H9 (cell line): ENCODE measurements around the gene ABHD16A. TPM values are rescaled to one million over a fixed set of nuclear protein-coding genes. Genes with fewer than 3 reads are reported as not detected.
A peak's percentile ranks its signal among the peaks of the same experiment; 100 is the strongest.

Experiments
- DNase-seq: peaks from one replicate; pipeline ENCODE4 v3.0.0-alpha.2; 2017
- H2AFZ ChIP-seq: one replicate; pipeline ENCODE4 v1.6.1; 2013; ENCODE audit warnings: mild to moderate bottlenecking, low read length, control low read depth, moderate library complexity
- H2AK5ac ChIP-seq: 2 replicates; pipeline ENCODE4 v1.6.1; 2013; ENCODE audit warnings: low read length, control low read depth, mixed read lengths; ENCODE audit not compliant: insufficient read length
- H2BK120ac ChIP-seq: one replicate; pipeline ENCODE4 v1.6.1; 2013; ENCODE audit warnings: low read depth, mild to moderate bottlenecking, low read length, control low read depth, inconsistent platforms; ENCODE audit not compliant: poor library complexity, severe bottlenecking
- H2BK12ac ChIP-seq: 2 replicates; pipeline ENCODE4 v1.6.1; 2013; ENCODE audit warnings: low read length, control low read depth, mixed read lengths, low read depth; ENCODE audit not compliant: insufficient read length
- H2BK15ac ChIP-seq: 2 replicates; pipeline ENCODE4 v1.6.1; 2013; ENCODE audit warnings: low read depth, low read length, control low read depth
- H2BK20ac ChIP-seq: one replicate; pipeline ENCODE4 v1.6.1; 2013; ENCODE audit warnings: low read depth, mild to moderate bottlenecking, low read length, control low read depth, inconsistent platforms; ENCODE audit not compliant: poor library complexity, severe bottlenecking
- H2BK5ac ChIP-seq: 2 replicates; pipeline ENCODE4 v1.6.1; 2013; ENCODE audit warnings: low read length, control low read depth, mixed read lengths; ENCODE audit not compliant: insufficient read length
- H3K14ac ChIP-seq: 2 replicates; pipeline ENCODE4 v1.6.1; 2013; ENCODE audit warnings: low read length, control low read depth; ENCODE audit not compliant: insufficient read depth
- H3K18ac ChIP-seq: 2 replicates; pipeline ENCODE4 v1.6.1; 2013; ENCODE audit warnings: low read depth, mild to moderate bottlenecking, mixed read lengths, low read length, control low read depth; ENCODE audit not compliant: insufficient read length
- H3K23ac ChIP-seq: 2 replicates; pipeline ENCODE4 v1.6.1; 2013; ENCODE audit warnings: low read length, control low read depth, mixed read lengths, low read depth; ENCODE audit not compliant: insufficient read length
- H3K23me2 ChIP-seq: 2 replicates; pipeline ENCODE4 v1.6.1; 2013; ENCODE audit warnings: low read depth, mild to moderate bottlenecking, mixed read lengths, low read length, control low read depth; ENCODE audit not compliant: insufficient read length, poor library complexity, severe bottlenecking
- H3K27ac ChIP-seq: 2 replicates; pipeline ENCODE4 v1.5.1; 2013; ENCODE audit warnings: low read length, control low read depth, mixed read lengths, low read depth; ENCODE audit not compliant: insufficient read length
- H3K27me3 ChIP-seq: 2 replicates; pipeline ENCODE4 v1.6.1; 2013; ENCODE audit warnings: low read length, control low read depth, inconsistent platforms; ENCODE audit not compliant: insufficient read depth
- H3K4ac ChIP-seq: 2 replicates; pipeline ENCODE4 v1.6.1; 2013; ENCODE audit warnings: low read depth, mild to moderate bottlenecking, control low read depth, inconsistent platforms, low read length, moderate library complexity
- H3K4me1 ChIP-seq: 2 replicates; pipeline ENCODE4 v1.6.1; 2013; ENCODE audit warnings: low read length, control low read depth, inconsistent platforms; ENCODE audit not compliant: insufficient read depth
- H3K4me2 ChIP-seq: 2 replicates; pipeline ENCODE4 v1.6.1; 2013; ENCODE audit warnings: low read length, control low read depth, mixed read lengths; ENCODE audit not compliant: insufficient read length, insufficient read depth
- H3K56ac ChIP-seq: 2 replicates; pipeline ENCODE4 v1.6.1; 2013; ENCODE audit warnings: low read depth, mild to moderate bottlenecking, mixed read lengths, low read length, control low read depth; ENCODE audit not compliant: insufficient read length
- H3K79me1 ChIP-seq: 2 replicates; pipeline ENCODE4 v1.6.1; 2013; ENCODE audit warnings: low read depth, mild to moderate bottlenecking, moderate library complexity, low read length, control low read depth, inconsistent platforms; ENCODE audit not compliant: insufficient read depth, poor library complexity, severe bottlenecking
- H3K79me2 ChIP-seq: 2 replicates; pipeline ENCODE4 v1.6.1; 2013; ENCODE audit warnings: low read length, control low read depth, inconsistent platforms; ENCODE audit not compliant: insufficient read depth
- H3K9ac ChIP-seq: 2 replicates; pipeline ENCODE4 v1.6.1; 2013; ENCODE audit warnings: low read length, control low read depth, mixed read lengths; ENCODE audit not compliant: insufficient read length; ENCODE audit errors: extremely low read depth
- H3K9me3 ChIP-seq: one replicate; pipeline ENCODE4 v1.6.1; 2013; ENCODE audit warnings: low read depth, low read length, inconsistent platforms; ENCODE audit not compliant: control insufficient read depth
- H3T11ph ChIP-seq: one replicate; pipeline ENCODE4 v1.6.1; 2013; ENCODE audit warnings: mild to moderate bottlenecking, low read length, control low read depth, inconsistent platforms
- H4K20me1 ChIP-seq: one replicate; pipeline ENCODE4 v1.6.1; 2013; ENCODE audit not compliant: control insufficient read depth, insufficient read length, insufficient read depth
- H4K5ac ChIP-seq: 2 replicates; pipeline ENCODE4 v1.6.1; 2013; ENCODE audit warnings: low read depth, mild to moderate bottlenecking, mixed read lengths, low read length, control low read depth; ENCODE audit not compliant: insufficient read length
- H4K8ac ChIP-seq: replicated peaks from 2 replicates; pipeline ENCODE4 v1.6.1; 2013; ENCODE audit warnings: low read length, control low read depth, mixed read lengths, low read depth; ENCODE audit not compliant: insufficient read length
- H4K91ac ChIP-seq: 2 replicates; pipeline ENCODE4 v1.6.1; 2013; ENCODE audit warnings: low read depth, mild to moderate bottlenecking, moderate library complexity, mixed read lengths, low read length, control low read depth; ENCODE audit not compliant: insufficient read length
- H3K27ac Mint-ChIP-seq, 3 experiments: 2 replicates in 2 of 3; 3 replicates in 1 of 3; pipeline ENCODE4 v1.8.0; 2020 to 2021; ENCODE audit warnings: mixed read lengths in 3 of 3, mild to moderate bottlenecking in 1 of 3, moderate library complexity in 1 of 3
- H3K27me3 Mint-ChIP-seq: 2 replicates; pipeline ENCODE4 v1.8.0; 2021; ENCODE audit warnings: low read depth, mild to moderate bottlenecking, moderate library complexity, mixed read lengths
- H3K36me3 Mint-ChIP-seq, 3 experiments: 2 replicates in 2 of 3; 3 replicates in 1 of 3; pipeline ENCODE4 v1.8.0; 2020 to 2021; ENCODE audit warnings: low read depth in 3 of 3, mixed read lengths in 3 of 3; ENCODE audit not compliant: insufficient read depth in 1 of 3
- H3K4me1 Mint-ChIP-seq, 2 experiments: 2 replicates each; pipeline ENCODE4 v1.8.0; 2020; ENCODE audit warnings: mixed read lengths in 2 of 2
- H3K4me3 Mint-ChIP-seq, 2 experiments: 2 replicates in 1 of 2; 3 replicates in 1 of 2; pipeline ENCODE4 v1.8.0; 2020 to 2021; ENCODE audit warnings: mild to moderate bottlenecking in 2 of 2, mixed read lengths in 2 of 2, moderate library complexity in 1 of 2
- H3K9me3 Mint-ChIP-seq, 2 experiments: 2 replicates in 1 of 2; 3 replicates in 1 of 2; pipeline ENCODE4 v1.8.0; 2020; ENCODE audit warnings: mild to moderate bottlenecking in 2 of 2, mixed read lengths in 2 of 2, moderate library complexity in 1 of 2
- WGBS: extraction: QIAGEN DNeasy Blood & Tissue Kit; methylation state at CpG from one replicate; pipeline ENCODE4 v1.1.7; 2013; ENCODE audit warnings: missing lambda C conversion rate, low lambda C conversion rate, mixed read lengths; ENCODE audit not compliant: insufficient read length; ENCODE audit errors: extremely low coverage; 5-methylcytosine and 5-hydroxymethylcytosine counted together
- total RNA-seq: library from RNA; stranded (reverse); gene quantifications from 2 replicates; pipeline ENCODE4 v1.2.1, GENCODE V29; 2021
- TF ChIP-seq, protein P1 (sequence below): fragments of 200-600 bp; sonication (generic); conservative IDR thresholded peaks from 3 replicates; pipeline ENCODE4 v1.8.0; 2021; ENCODE audit warnings: antibody characterized with exemption, mild to moderate bottlenecking

Gene ABHD16A
- total RNA-seq, 1 experiment from 2014 or later = 34.4 TPM

DNA sequence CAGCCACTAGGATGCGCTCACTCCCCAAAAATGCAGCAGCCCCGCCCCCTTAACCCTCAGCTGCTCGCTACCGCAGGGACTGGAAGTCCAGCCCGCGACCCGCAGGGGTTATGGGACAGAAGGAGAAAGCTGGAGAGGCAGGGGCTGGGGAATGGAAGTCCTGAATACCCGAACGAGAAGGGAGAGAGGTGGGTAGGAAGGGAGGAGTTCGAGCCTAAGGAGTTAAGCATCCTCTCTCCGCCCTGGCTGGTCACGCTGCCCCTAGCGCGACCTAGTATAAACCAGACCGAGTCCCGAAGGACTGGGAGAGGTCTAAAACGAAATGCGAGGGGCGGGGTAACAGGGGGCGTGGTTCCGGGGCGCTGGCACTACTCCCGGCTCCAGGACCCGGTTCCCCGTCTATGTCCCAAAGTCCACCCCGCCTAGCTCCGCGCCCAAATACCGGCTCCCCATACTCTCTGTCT lies 26.4 kb upstream of the ABHD16A start:
- peak overlapping the region; percentile 83 to 98 for H3K4me3 Mint-ChIP-seq
- peaks cover 5% of the 10 kb centered on the region; the same call in 1 of the 2 replicates for H3K4me1 ChIP-seq

More for the DNA sequence above, 26.4 kb upstream of the ABHD16A start:
- Histone ChIP-seq H3K23me2 (peaks cover 12% of the 10 kb centered on the region), H2AFZ (no peak overlapping the region), H3K79me2 (no peaks in the 10 kb centered on the region), H3K9me3 (no peaks in the 10 kb centered on the region), H3K9ac (peak overlapping the region; percentile 74), H2BK120ac (no peak overlapping the region), H3K4ac (no peak overlapping the region), H3T11ph (no peak overlapping the region), H3K4me2 (peak overlapping the region; percentile 60), H4K5ac (no peak overlapping the region), H3K23ac (no peak overlapping the region), H2BK20ac (no peak overlapping the region), H3K14ac (peak overlapping the region; percentile 80; the same call in 1 of the 2 replicates), H3K56ac (no peak overlapping the region), H3K27me3 (no peaks in the 10 kb centered on the region), H2BK12ac (no peak overlapping the region), H3K18ac (peak overlapping the region; percentile 52), H2BK15ac (no peak overlapping the region), H4K8ac (no peak overlapping the region), H2AK5ac (no peak overlapping the region), H3K27ac (no peak overlapping the region), H3K79me1 (no peaks in the 10 kb centered on the region), H2BK5ac (no peak overlapping the region), H4K91ac (no peak overlapping the region), H4K20me1 (no peaks in the 10 kb centered on the region)
- DNase-seq = peak; percentile 95
- Mint-ChIP-seq H3K4me1 (peaks cover 23 to 28% of the 10 kb centered on the region in 2 experiments), H3K9me3 (no peaks in the 10 kb centered on the region; a peak in 2 of 5 replicates), H3K27ac (peak overlapping the region; percentile 93 to 98 (median 93)), H3K27me3 (no peaks in the 10 kb centered on the region), H3K36me3 (peaks cover 42 to 76% (median 69%) of the 10 kb centered on the region in 3 experiments)
- TF ChIP-seq, protein P1, sequence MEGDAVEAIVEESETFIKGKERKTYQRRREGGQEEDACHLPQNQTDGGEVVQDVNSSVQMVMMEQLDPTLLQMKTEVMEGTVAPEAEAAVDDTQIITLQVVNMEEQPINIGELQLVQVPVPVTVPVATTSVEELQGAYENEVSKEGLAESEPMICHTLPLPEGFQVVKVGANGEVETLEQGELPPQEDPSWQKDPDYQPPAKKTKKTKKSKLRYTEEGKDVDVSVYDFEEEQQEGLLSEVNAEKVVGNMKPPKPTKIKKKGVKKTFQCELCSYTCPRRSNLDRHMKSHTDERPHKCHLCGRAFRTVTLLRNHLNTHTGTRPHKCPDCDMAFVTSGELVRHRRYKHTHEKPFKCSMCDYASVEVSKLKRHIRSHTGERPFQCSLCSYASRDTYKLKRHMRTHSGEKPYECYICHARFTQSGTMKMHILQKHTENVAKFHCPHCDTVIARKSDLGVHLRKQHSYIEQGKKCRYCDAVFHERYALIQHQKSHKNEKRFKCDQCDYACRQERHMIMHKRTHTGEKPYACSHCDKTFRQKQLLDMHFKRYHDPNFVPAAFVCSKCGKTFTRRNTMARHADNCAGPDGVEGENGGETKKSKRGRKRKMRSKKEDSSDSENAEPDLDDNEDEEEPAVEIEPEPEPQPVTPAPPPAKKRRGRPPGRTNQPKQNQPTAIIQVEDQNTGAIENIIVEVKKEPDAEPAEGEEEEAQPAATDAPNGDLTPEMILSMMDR = peak; percentile 81
- WGBS = no CpG with 5 or more reads among the region's 29 CpGs
